ENCODE results near the gene TMC1.

- TF ChIP-seq CTCF (IDR thresholded peaks at IDR 0.05; ENCODE audit: control extremely low read depth in 1 of 3, insufficient read depth in 1 of 3, low read depth in 1 of 3, low read length in 3 of 3) (no peak), EZH2 (IDR thresholded peaks at IDR 0.05; ENCODE audit: low read depth, low read length, severe bottlenecking) (no peak), NRF1 (IDR thresholded peaks at IDR 0.05; ENCODE audit: low read depth, low read length) (no peak), CEBPB (IDR thresholded peaks at IDR 0.05; ENCODE audit: low read depth, low read length) (no peak)
These were observed 47.7 kb upstream of the TMC1 start for GRCh38 chr9:72473474-72474261.

All from H1 (cell line).